ENCODE data around the gene LGALS13.

DNA sequence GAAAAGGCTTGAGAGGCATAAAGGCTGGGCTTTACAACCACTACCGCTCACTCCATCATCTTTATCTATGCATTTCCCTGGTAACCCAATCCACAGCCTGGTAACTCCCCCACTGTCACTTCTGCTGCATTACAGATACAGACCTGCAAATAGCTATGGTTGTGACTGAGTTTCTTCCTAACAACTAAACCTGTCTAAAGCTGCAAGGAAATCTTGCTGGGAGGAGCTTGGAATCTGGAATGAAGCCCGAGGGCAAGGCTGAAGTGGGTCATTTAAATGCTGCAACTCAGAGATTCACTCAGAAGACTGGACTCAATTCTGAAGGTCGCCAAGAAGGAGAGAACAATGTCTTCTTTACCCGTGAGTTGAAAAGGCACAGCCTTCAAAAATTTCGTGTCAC lies at the start of gene LGALS13:
- TF ChIP-seq, protein P1, sequence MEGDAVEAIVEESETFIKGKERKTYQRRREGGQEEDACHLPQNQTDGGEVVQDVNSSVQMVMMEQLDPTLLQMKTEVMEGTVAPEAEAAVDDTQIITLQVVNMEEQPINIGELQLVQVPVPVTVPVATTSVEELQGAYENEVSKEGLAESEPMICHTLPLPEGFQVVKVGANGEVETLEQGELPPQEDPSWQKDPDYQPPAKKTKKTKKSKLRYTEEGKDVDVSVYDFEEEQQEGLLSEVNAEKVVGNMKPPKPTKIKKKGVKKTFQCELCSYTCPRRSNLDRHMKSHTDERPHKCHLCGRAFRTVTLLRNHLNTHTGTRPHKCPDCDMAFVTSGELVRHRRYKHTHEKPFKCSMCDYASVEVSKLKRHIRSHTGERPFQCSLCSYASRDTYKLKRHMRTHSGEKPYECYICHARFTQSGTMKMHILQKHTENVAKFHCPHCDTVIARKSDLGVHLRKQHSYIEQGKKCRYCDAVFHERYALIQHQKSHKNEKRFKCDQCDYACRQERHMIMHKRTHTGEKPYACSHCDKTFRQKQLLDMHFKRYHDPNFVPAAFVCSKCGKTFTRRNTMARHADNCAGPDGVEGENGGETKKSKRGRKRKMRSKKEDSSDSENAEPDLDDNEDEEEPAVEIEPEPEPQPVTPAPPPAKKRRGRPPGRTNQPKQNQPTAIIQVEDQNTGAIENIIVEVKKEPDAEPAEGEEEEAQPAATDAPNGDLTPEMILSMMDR (IDR thresholded peaks at IDR 0.05), result no peak
- no peak for TF ChIP-seq POLR2A (IDR thresholded peaks at IDR 0.05)
